Astrocyte (in vitro differentiated cells and primary cell): Measurements from ENCODE around the gene ZRANB1.

Source experiments
- CTCF ChIP-seq: IDR thresholded peaks from 2 replicates; pipeline ENCODE4 v1.5.1; 2011; ENCODE audit warnings: low read depth, mild to moderate bottlenecking, inconsistent platforms, low read length, moderate library complexity; ENCODE audit not compliant: insufficient read depth
- EZH2 ChIP-seq: IDR thresholded peaks from 2 replicates; pipeline ENCODE4 v1.6.1; 2012; ENCODE audit warnings: mild to moderate bottlenecking, low read length, inconsistent platforms; ENCODE audit not compliant: insufficient read depth

GRCh38 chr10:125026974-125027735, 85.2 kb downstream of the ZRANB1 start:
- no peak for TF ChIP-seq CTCF
- TF ChIP-seq EZH2: no peak
